Astrocyte (in vitro differentiated cells and primary cell): ENCODE measurements around the gene ARID5A. TPM values are rescaled to one million over a fixed set of nuclear protein-coding genes. Genes with fewer than 3 reads are reported as not detected.
"Not testable (repeated sequence)": the region's sequence is repeated elsewhere in the genome, so short reads cannot be mapped to it uniquely, and the experiment has no call there.

ENCODE experiments used
- DNase-seq: peaks from one replicate; pipeline ENCODE4 v3.0.0-alpha.2; 2010; ENCODE audit warnings: low read depth
- FAIRE-seq: peaks from 2 replicates; lab custom pipeline; 2011; peaks lifted over from hg19 to GRCh38; lab: Jason Lieb, UNC
- H2AFZ ChIP-seq: 2 replicates; pipeline ENCODE4 v1.6.0; 2012; ENCODE audit warnings: low read depth, low read length, inconsistent platforms
- H3K27ac ChIP-seq: 2 replicates; pipeline ENCODE4 v1.5.1; 2011; ENCODE audit warnings: low read depth, low read length, inconsistent platforms
- H3K27me3 ChIP-seq: 2 replicates; pipeline ENCODE4 v1.6.0; 2011; ENCODE audit warnings: low read length, inconsistent platforms; ENCODE audit not compliant: insufficient read depth
- H3K36me3 ChIP-seq: 2 replicates; pipeline ENCODE4 v1.5.1; 2011; ENCODE audit warnings: low read length, inconsistent platforms; ENCODE audit not compliant: insufficient read depth
- H3K4me1 ChIP-seq: 2 replicates; pipeline ENCODE4 v1.5.1; 2011; ENCODE audit warnings: low read length, inconsistent platforms; ENCODE audit not compliant: insufficient read depth
- H3K4me2 ChIP-seq: 2 replicates; pipeline ENCODE4 v1.6.0; 2012; ENCODE audit warnings: low read length, inconsistent platforms
- H3K4me3 ChIP-seq: 2 replicates; pipeline ENCODE4 v1.5.1; 2011; ENCODE audit warnings: low read depth, mild to moderate bottlenecking, low read length, inconsistent platforms; ENCODE audit not compliant: insufficient read depth
- H3K79me2 ChIP-seq: 2 replicates; pipeline ENCODE4 v1.6.0; 2012; ENCODE audit warnings: mild to moderate bottlenecking, low read length, inconsistent platforms; ENCODE audit not compliant: insufficient read depth
- H3K9ac ChIP-seq: 2 replicates; pipeline ENCODE4 v1.6.0; 2012; ENCODE audit warnings: mild to moderate bottlenecking, low read length, inconsistent platforms
- H3K9me3 ChIP-seq: 2 replicates; pipeline ENCODE4 v1.5.1; 2012; ENCODE audit warnings: low read depth, mild to moderate bottlenecking, low read length, inconsistent platforms; ENCODE audit not compliant: insufficient read depth
- H4K20me1 ChIP-seq: 2 replicates; pipeline ENCODE4 v1.6.0; 2012; ENCODE audit warnings: low read length, inconsistent platforms; ENCODE audit not compliant: insufficient read depth
- H3K27ac Mint-ChIP-seq: one replicate; pipeline ENCODE4 v1.8.0; 2021; ENCODE audit warnings: mild to moderate bottlenecking, mixed read lengths; ENCODE audit not compliant: unreplicated experiment
- H3K27me3 Mint-ChIP-seq: one replicate; pipeline ENCODE4 v1.8.0; 2021; ENCODE audit warnings: low read depth, mixed read lengths; ENCODE audit not compliant: unreplicated experiment
- H3K36me3 Mint-ChIP-seq: one replicate; pipeline ENCODE4 v1.8.0; 2021; ENCODE audit warnings: low read depth, mixed read lengths; ENCODE audit not compliant: unreplicated experiment
- H3K4me1 Mint-ChIP-seq: one replicate; pipeline ENCODE4 v1.8.0; 2021; ENCODE audit warnings: low read depth, mixed read lengths; ENCODE audit not compliant: unreplicated experiment
- H3K4me3 Mint-ChIP-seq: one replicate; pipeline ENCODE4 v1.8.0; 2021; ENCODE audit warnings: mild to moderate bottlenecking, moderate library complexity, mixed read lengths; ENCODE audit not compliant: unreplicated experiment
- H3K9me3 Mint-ChIP-seq: one replicate; pipeline ENCODE4 v1.8.0; 2021; ENCODE audit warnings: mild to moderate bottlenecking, mixed read lengths; ENCODE audit not compliant: unreplicated experiment
- CTCF ChIP-seq: IDR thresholded peaks from 2 replicates; pipeline ENCODE4 v1.5.1; 2011; ENCODE audit warnings: low read depth, mild to moderate bottlenecking, inconsistent platforms, low read length, moderate library complexity; ENCODE audit not compliant: insufficient read depth
- EZH2 ChIP-seq: IDR thresholded peaks from 2 replicates; pipeline ENCODE4 v1.6.1; 2012; ENCODE audit warnings: mild to moderate bottlenecking, low read length, inconsistent platforms; ENCODE audit not compliant: insufficient read depth
- total RNA-seq: library from RNA; stranded (reverse); gene quantifications from 2 replicates; pipeline ENCODE4 v1.2.1, GENCODE V29; 2021

ARID5A gene
- total RNA-seq, 1 donor from 2014 or later = 11.8 TPM

- Histone ChIP-seq H3K27me3 (no peaks in the 10 kb centered on the region), H3K79me2 (no peaks in the 10 kb centered on the region), H3K4me1 (peaks cover 11% of the 10 kb centered on the region), H4K20me1 (peaks cover 10% of the 10 kb centered on the region), H3K9ac (no peak overlapping the region), H3K4me3 (no peak overlapping the region), H3K9me3 (no peaks in the 10 kb centered on the region), H3K36me3 (no peaks in the 10 kb centered on the region), H3K27ac (no peak overlapping the region), H3K4me2 (no peak overlapping the region), H2AFZ (no peak overlapping the region)
- Mint-ChIP-seq H3K4me1 (peaks cover 11% of the 10 kb centered on the region), H3K36me3 (peaks cover 10% of the 10 kb centered on the region), H3K9me3 (peaks cover 10% of the 10 kb centered on the region), H3K27ac (no peak overlapping the region), H3K27me3 (peaks cover 2% of the 10 kb centered on the region), H3K4me3 (no peak overlapping the region)
- DNase-seq = no peak
- no peak for FAIRE-seq
- no peak for TF ChIP-seq EZH2
- no peak for TF ChIP-seq CTCF
Observed at GRCh38 chr2:96553176-96553956, 16.8 kb downstream of the ARID5A start.

GRCh38 chr2:96553957-96554292 lies 17.4 kb downstream of the ARID5A start:
- H3K9me3 ChIP-seq, H3K36me3 Mint-ChIP-seq, H3K9ac ChIP-seq, H4K20me1 ChIP-seq, DNase-seq, H3K27me3 ChIP-seq, H3K27ac Mint-ChIP-seq, H3K27me3 Mint-ChIP-seq, H3K4me3 ChIP-seq, H3K4me3 Mint-ChIP-seq, H3K27ac ChIP-seq, FAIRE-seq, H3K79me2 ChIP-seq, H3K36me3 ChIP-seq, H2AFZ ChIP-seq: not testable (repeated sequence)
- Histone ChIP-seq H3K4me2 (peak overlapping the region; percentile 7), H3K4me1 (peaks cover 11% of the 10 kb centered on the region)
- peaks cover 11% of the 10 kb centered on the region for H3K4me1 Mint-ChIP-seq
- peaks cover 12% of the 10 kb centered on the region for H3K9me3 Mint-ChIP-seq

DNA sequence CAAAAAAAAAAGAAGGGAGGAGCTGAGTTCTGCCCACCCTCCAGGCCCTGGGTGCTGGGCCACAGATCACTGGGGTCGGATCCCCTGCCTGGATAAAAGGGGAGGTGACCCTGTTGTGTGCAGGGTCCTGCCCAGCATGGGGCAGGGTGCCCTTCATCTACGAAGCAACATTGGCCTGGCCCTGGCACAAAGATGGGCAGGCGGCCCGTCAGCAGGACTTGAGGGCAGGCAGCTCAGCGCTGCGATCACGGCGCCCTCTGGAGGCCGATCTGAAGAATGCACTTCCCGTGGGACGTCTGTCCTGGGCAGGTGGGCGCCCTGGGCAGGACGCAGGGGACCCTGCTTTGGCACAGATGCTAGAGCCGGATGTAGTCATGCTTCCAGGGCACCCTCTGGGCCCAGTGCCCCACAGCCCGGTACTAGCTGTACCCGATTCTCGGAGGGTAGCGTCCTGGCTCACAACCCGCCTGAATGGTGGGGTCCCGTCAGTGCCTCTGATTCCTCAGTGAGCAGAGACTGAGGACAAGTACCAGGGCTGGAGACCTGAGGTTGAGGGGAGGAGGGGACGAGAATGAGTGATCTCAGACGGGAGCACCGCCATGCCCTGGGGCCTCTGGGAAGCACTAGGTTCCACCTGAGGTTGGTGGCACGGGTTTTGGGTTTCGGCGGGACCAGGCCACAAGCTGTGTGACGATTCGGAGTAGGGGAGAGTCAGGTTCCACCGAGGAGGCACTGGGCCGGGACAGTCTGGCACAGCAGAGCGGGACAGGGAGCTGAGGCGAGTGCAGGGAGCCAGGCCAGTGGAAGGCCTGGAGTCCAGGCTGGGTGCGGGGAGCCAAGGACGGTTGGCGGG lies 18.0 kb downstream of the ARID5A start:
- Mint-ChIP-seq H3K27ac (no peak overlapping the region), H3K4me1 (peaks cover 11% of the 10 kb centered on the region), H3K4me3 (no peak overlapping the region), H3K9me3 (peaks cover 14% of the 10 kb centered on the region), H3K36me3 (peaks cover 13% of the 10 kb centered on the region), H3K27me3 (peaks cover 2% of the 10 kb centered on the region)
- Histone ChIP-seq H2AFZ (no peak overlapping the region), H3K36me3 (no peaks in the 10 kb centered on the region), H3K4me1 (peaks cover 11% of the 10 kb centered on the region), H4K20me1 (no peaks in the 10 kb centered on the region), H3K9me3 (no peaks in the 10 kb centered on the region), H3K27me3 (no peaks in the 10 kb centered on the region), H3K4me3 (no peak overlapping the region), H3K9ac (no peak overlapping the region), H3K79me2 (no peaks in the 10 kb centered on the region), H3K4me2 (peak overlapping the region; percentile 7), H3K27ac (no peak overlapping the region)
- DNase-seq (no peak), FAIRE-seq (no peak)
- TF ChIP-seq EZH2 = no peak
- TF ChIP-seq CTCF = peak; percentile 63
